HG03457 (cell line): ENCODE measurements around the gene ANXA1.

ENCODE experiments used
- ATAC-seq: cut with Tn5 transposase; IDR thresholded peaks from one replicate; pipeline ENCODE4 v1.9.1; 2021; ENCODE audit warnings: moderate number of reproducible peaks; ENCODE audit not compliant: unreplicated experiment

Gene ANXA1

DNA sequence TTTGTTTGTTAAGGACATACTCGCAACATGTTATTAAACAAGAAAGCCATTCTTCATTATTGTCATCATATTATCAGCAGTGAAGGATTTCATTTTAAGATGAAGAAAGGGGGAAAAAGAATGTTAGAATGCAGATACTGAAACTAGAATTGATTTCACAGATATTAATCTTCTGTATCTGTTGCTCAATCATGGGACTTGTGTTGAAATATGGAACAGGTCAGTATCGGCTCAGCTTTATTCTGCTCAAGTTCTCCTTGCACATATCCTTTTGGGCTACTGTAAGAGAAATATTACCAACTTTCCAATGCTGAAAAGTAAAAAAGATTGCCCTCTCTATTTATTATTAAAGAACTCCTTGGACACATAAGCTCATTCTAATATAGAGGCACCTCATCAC lies 13.8 kb upstream of the ANXA1 start:
- no peak for ATAC-seq

DNA sequence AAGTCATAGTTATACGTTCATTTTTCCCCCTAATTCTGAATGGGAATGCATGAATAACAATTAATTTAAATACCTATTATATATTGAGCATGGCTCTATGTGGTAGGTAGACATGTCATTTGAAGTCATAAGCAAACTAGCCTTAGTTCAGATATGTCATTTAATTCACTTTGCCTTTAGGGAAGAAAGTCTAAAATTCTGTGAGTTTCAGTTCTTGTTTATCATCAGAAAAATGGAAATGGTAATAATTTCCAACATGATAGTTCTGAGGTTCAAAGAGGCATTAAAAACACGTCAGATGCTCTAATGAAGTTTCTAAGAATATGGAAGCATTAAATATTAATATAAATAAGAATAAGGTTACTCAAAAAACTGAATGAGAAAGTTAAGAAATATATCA lies 13.1 kb upstream of the ANXA1 start:
- no peak for ATAC-seq

DNA sequence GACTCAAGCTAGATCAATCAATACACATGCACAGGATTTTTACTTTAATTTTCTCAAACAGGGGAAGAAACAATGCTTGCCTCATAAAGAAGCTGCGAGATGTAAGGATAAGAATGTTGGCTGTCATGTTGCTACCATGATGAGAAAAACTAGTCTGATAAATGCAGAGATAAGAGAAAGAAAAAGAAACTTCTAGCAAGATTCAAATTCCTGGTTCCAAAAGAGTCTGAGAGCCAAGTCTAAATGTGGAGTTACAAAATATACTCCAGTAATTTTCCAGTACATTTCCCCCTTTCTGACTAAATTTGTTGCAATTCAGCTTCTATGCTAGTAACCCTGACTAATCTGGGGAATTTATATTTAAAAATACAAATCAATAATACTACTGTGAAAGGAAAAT lies 10.4 kb upstream of the ANXA1 start:
- ATAC-seq = no peak

DNA sequence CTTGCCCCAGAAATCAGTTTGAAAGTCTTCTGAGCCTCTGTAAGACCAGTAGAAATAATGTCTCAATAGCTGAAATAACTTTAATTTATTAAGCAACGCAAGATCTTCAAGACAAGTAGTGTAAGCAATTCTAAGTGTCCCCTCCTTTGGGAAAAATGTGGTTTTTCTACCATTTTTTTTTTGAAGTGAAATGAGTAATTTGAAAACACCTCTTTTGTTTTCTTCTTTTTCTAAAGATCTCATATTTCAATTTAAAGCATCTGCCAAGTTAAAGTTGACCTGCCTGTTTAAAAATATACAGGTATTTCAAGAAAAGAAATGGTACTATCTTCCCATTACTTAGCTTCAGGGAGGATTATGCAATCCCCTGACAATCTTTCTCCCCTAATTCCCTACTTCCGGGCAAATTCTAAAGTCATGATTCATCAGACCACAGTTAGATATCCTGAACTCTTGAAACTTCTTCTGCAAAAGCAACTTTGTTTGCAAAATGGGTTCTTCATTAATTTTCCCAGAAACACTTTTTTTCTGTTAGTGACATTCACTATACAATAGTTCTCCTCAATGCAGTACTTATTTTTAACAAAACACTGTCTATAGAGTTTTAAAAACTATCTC lies 7.8 kb upstream of the ANXA1 start:
- ATAC-seq = no peak

DNA sequence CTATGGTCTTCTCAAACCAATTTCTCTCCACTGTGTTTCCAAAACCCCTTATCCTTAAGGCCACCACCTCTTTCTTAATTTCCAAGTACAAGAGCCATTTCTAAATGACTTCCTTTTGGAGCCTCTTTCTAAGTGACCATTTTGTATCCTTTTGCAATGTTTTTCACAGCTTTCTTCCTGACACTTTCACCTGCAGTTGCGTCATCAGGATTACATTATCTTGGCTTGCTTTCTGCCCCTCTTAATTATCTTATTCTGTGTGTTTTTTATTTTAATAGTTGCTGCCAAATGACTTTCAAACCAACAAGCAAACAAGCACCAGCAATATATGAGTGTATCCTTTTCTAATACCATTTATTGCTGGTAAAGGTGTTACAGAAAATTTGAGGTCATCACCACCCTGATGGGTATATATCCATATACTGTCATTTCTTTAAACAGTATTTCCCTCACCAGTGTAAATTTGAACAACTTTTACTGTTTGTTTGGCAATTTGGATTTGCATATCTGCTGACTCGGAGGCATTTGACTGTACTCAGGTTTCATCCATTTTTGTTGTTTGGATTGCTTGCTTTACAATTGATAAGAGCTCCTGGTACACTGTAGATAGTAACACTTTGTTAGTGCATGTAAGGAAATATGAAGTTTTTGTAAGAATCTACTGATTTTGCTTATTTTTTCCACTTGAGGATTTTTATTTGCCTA lies 5.4 kb upstream of the ANXA1 start:
- no peak for ATAC-seq

DNA sequence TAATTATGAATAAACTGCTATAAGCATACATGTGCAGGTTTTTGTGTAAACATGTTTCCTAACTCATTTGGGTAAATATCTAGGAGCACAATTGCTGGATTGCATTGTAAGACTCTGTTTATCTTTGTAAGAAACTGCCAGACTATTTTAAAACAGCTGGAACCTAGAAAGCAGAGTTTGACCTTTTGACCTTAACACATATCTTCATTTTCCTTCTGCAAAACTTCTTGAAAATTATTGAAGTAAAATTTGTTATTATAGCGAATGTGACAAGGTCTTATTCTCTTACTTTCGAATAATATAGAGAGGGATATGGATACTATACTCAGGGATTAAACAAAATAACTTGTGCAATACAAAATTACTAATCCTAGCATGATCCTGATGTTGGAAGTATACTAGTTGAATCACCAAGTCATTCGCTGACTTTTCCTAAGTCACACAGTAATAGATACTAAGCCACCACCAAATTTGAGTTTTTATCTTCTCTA lies 3.2 kb upstream of the ANXA1 start:
- no peak for ATAC-seq

DNA sequence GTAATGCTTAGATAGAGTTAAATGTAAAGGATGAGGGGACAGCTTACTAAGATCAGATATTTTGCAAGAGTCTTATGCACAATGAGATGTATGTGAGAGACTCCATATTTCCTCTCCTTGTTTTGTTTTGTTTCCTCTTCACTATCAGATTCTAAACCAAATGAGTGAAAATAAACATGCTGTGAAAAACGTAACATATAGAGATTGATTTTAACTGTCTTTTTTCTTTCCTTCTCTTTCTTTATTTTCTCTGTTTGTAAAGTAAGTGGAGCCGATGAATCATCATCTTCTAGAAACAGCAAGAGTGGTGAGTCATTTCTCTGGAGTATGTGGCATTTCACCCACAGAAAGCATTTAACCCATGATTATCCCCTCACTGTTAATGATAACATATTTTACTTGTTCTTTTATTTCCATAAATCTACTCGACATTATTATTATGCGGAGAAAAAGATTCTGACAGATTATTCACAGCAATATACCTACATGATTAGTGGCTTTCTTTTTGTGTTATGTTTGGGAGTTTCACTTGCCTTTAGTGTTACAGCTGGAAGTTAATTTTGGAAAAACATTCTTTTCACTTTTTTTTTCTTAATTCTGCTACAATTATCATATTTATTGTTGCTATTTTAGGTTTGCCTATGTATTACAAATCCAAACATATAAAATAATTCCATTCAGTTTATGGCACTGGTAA lies 2.1 kb upstream of the ANXA1 start:
- peak; percentile 63 for ATAC-seq

DNA sequence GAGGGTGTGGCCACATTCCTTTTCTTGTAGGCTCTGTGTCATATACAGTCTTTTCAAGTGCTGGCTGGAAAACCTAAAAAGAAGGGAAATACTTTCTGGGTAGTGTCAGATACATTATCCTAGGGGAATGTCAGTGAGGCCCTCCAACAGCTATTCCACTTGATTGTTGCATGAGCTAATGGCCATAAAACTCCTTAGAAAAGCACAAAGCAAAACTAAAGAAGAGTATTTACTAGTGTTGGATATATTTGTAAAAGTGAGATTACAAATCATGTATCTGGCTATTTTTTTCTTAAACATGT lies 829 bp downstream of the ANXA1 start:
- no peak for ATAC-seq

DNA sequence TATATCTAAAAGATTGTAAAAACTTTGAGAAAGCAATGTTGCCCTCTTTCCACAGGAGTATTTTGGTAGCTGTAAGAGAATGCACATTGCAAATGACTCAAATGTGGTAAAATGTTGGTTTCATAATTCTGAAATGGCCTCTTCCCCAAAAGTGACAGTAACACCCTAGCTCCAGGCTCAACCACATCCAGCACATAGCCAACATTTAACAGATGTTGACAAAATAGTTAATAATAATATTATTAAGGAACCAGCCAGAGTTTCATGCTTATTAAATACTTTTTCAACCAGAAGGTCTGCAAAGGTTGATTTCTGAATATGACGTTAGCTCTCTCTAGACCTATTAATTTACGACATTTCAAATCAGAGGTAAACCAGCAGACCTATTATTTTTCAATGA lies 1.3 kb downstream of the ANXA1 start:
- peak; percentile 44 for ATAC-seq

DNA sequence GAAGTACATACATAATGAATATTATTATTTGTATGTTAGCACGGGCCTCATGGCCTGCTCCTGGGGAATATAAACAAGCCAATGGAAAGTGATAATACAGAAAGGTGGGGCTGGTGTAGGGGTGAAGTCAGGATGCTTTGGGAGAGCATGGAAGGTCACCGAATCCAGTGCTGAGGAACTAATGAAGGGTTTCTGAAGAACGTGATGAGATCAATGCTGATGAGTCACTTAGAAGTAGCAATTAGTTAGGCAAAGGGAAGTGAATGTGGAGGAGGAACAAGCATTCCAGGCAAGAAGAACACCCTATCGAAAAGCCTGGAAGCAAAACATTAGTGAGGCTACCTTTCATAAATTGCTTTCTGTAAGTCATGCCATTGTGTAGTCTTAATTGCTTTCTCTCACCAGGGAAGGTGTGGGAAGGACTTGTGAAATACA lies 2.1 kb downstream of the ANXA1 start:
- no peak for ATAC-seq

DNA sequence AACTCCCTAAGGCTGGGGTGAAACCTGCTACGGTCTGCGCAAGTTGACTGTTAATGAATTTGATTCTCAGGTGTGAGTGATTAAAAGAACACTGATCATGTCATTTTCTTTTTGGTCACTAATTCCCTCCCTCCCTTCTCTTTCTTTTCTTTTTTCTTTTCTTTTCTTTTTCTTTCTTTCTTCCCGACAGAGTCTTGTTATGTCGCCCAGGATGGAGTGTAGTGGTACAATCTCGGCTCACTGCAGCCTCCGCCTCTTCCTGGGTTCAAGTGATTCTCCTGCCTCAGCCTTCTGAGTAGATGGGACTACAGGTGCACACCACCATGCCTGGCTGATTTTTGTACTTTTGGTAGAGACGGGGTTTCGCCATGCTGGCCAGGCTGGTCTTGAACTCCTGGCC lies 2.6 kb downstream of the ANXA1 start:
- no peak for ATAC-seq

DNA sequence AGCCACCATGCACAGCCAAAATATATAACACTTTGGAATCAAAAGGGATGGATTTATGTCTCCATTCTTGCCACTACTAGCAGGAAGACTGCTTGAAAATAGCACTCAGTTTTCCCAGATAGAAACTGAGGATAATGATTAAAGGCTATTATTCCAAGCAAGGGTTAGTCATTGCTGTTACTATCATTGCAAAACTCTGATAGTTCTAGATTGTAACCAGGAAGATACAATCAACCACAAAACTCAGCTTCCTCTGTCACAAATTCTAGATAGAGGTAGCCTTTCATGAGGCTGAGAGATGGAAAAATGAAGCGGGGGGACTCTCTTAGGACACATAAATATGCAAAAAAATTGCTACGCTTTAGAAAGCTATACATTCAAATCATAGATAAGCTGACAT lies 3.1 kb downstream of the ANXA1 start:
- ATAC-seq = no peak

DNA sequence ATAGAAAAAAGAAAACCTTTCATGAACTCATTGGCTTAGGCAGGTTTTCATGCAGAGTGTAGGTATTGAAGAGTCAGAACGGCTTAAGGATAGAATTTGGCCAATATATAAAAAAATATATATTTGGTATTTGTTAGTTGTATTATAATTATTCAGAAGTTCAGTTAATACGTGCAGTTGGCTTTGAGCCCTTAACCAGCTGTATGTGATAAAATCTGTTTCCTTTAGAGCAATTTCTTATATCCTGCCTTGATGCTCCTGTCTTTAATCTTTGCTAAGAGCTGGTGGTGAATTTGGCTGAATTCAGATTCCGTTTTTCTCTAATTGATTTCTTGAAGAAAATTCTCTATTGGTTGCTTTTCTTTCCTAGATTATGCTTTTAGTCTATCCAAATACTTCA lies 3.7 kb downstream of the ANXA1 start:
- ATAC-seq = no peak

DNA sequence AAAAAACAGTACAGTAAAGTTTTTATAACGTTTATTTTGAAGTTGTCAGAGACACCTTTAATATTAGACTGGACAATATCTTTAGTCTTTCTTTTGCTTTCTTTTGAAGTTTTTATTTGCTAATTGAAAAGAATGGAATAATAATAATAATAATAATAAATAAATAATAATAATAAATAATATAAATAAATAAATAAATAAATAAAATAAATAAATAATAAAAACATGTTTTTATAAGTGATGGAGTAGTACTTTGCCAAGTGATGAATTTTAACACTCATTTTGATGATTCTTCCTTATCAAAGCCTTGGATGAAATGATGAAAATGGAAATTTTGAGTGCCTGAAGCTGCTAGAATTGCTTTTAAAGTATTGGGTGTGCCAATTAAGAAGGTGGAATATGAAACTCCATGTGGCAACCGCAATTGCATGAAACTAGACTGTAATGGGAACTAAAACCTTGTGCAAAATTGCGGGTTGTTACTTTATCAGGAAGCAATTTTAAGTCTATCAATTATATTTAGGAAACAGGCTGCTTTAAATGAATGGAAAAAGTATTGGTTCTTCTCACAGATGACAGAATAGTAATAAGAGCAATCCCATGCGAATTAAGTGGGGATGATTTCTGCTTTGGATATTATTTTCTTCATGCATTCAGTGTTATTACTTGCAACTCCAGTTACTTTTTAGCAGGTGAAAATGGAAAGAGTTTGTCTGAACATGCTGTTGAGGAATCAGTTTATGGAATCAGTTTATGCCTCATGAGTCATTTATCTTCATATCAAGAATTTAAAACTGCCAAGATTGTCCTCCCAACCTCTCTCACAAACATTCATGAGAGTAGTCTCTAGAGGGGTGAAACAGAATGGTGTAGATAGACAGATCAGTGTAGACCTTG lies 4.6 kb downstream of the ANXA1 start:
- ATAC-seq = no peak

DNA sequence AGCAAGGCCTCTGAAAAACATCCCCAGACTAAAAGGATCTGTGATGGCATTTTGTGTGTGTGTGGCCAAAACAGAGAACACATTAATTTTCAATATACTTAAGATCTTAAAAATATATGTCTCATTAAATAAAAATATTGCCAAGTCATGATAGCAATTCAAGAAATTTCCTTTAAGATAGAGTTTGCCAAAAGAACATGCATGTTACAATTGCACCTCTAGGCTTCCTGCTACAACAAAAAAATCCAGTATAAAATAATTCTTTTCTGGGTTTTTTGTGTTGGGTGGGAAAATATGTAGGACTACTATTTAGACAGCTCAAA lies 5.2 kb downstream of the ANXA1 start:
- no peak for ATAC-seq

DNA sequence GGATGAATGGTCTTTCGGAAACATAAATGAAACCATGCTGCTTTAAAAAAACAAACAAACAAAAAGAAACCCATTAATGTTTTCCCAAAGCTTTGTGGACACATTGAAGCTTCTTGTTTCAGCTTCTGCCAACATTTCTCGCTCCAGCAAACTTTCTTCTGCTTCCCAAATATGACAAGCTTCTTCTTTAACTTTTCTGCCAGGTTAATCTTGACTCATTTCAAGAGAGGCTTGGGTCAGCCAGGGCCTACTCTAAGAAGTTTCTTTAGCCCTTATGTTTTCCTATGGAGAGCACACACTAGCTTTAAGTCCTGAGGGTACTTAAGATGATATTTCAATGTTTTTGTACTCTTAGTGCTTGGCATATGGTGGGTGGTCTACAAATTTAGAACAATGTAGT lies 6.1 kb downstream of the ANXA1 start:
- no peak for ATAC-seq

DNA sequence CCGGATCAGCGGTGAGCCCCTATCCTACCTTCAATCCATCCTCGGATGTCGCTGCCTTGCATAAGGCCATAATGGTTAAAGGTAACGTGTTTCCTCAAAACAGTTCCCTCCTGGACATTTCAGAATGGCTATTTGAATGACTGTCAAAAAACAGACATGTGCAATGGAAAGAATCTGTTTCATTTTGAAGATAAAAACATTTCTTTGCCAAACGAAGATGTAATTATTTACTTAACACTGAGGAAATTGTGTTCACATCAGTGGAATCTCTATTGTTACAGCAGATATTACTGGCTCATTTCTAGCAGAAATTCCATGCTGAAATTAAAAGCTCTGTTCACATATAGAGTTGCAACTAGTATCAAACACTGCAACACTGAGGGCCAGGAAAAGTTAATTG lies 7.1 kb downstream of the ANXA1 start:
- ATAC-seq = no peak

DNA sequence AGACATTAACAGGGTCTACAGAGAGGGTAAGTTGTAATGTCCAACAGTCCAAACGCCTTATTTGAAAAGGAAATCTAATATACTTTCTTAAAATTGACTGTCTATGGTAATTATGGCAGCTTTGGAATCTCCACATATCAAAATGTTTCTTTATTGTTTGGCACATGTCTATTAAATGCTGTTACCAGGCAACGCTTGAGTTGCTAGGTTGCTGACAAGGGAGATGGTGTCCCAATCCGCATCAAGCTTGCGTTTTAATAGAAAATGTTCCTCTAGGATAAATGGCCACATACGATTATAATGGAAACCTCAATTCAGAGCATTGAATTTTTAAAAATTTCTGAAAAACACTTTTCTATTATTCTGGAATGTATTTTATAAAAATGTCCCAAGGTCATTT lies 9.2 kb downstream of the ANXA1 start:
- ATAC-seq = no peak

DNA sequence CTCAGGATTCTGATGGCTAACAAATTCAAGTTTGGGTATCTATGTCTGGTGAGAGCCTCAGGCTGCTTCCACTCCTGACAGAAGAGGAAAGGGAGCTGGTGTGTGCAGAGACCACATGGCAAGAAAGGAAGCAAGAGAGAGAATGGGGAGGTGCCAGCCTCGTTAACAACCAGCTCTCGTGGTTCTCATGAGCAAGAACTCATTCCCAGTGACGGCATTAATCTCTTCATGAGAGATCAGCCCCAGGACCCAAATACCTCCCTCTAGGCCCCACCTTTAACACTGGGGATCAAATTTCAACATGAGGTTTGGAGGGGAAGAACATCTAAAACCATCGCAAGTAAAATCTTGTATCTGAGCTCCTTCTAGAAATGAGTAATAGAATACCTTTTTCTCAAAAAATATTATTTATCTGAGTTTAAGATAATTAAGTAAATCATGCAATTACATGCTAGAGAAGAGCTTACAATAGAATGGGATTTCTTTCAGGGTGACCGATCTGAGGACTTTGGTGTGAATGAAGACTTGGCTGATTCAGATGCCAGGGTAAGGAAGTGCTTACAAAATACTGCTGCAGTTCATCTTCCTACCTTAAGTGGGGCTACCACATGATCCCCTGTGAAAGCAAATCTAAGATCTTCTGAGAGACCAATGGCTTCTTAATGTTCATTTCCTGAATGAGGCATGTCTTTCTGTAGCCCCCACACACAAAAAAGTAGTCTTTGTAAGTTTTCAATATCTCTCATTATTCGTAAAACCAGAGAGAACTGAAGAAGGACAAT lies 11.5 kb downstream of the ANXA1 start:
- ATAC-seq = no peak

DNA sequence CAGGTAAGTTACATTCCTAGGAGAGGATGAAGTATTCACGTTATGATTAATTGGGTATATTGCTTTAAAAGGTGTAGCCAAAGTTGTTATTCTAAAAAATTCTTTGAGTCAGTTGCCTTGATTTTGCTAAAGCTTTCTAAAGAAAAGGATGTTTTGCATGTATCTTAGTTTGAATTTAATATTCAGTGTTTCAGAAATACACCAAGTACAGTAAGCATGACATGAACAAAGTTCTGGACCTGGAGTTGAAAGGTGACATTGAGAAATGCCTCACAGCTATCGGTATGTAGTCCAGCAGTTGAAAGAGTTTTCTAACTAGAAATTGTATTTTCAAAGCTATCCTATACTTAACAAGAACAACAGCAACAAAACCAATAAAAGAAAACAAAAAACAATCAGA lies 14.2 kb downstream of the ANXA1 start:
- no peak for ATAC-seq

DNA sequence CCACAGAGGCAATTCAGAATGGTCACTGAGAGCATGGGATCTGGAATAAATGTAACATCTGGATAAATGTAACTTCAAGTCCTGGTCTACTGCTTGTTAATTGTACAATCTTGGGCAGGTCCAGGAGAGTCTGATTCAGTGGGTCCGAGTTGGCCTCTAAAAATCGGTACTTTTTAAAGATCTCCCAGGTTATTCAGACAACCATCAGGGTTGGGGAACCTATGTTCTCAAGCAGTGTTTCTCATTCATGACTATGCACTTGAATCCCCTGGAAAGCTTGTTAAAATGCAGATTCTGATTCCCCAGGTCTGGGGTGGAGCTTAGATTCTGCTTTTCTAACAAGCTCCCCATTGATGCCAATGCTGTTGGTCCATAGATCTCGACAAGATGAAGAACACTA lies 14.8 kb downstream of the ANXA1 start:
- ATAC-seq = no peak
